SU-DHL-6 (cell line): ENCODE measurements around the gene SREBF1.

Experiments used
- CTCF ChIP-seq: fragments of 200-600 bp; sonication (generic); IDR thresholded peaks from one replicate; pipeline ENCODE4 v1.5.1; 2017; ENCODE audit warnings: antibody characterized with exemption, mild to moderate bottlenecking, low read length, moderate library complexity; ENCODE audit not compliant: insufficient read depth, poor library complexity, severe bottlenecking
- EZH2phosphoT487 ChIP-seq: fragments of 200-600 bp; sonication (generic), shearing (Covaris generic); conservative IDR thresholded peaks from 2 replicates; pipeline ENCODE4 v1.6.1; 2018; ENCODE audit warnings: mild to moderate bottlenecking, antibody characterized with exemption, low read length, moderate library complexity, mixed read lengths

DNA sequence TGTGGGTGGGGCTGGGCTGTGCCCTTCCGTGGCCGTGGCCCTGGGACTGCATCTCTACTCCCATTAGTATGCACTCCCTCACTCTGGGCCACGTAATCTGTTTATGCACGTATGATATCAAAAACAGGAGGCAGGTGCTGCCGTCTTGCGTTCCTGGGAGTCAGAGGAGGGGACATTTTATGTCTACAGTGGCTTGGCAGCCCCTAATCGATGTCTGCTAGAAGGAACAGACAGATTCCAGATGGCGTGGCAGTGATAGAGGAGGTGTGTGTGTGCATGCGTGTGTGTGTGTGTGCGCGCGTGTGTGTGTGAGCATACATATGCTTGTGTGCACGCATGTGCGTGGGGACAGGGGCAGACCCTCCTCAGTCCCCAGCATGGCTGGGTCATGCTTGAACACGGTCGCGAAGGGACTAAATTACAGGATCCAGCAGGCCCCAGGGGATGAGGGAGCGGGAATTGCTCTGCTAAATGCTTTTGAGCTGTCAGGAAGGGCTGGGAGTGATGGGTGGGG lies 44.7 kb downstream of the SREBF1 start:
- TF ChIP-seq CTCF = no peak
- no peak for TF ChIP-seq EZH2phosphoT487
